HG03139 (cell line): Measurements from ENCODE around the gene C11orf58.

Experiments used
- ATAC-seq: cut with Tn5 transposase; IDR thresholded peaks from one replicate; pipeline ENCODE4 v1.9.1; 2021; ENCODE audit not compliant: unreplicated experiment

The C11orf58 gene

DNA sequence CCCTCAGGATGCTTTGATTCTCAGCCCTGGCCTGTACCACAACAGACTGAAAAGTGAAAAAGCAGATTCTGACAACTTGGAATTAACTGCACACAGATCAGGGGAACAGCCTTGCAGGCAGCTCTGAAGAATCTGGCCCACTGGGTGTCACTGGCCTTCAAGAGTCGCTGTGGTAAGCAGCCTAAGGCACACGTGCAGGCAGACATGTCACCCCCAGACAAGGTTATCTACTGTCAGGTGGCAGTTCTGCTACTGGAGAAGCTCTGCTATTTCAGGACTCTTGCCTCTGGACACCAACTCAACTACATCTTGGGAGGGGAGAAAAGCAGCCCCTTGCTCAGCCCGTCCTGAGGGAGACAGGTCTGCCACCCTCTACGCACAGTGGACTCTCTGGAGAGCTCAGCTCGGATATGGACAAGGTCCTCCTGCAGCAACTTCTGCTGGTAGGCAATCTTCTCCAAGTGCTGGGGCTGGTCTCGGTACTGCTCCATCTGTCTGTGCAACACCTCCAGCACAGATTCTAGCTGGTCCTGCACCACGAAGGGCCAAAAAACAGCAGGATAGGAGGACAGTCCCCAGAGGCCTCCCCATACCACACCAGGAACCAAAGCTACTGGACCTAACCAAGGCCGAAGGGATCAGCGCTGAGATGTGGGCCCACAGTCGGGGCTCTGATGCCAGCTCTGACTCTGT is 63.0 kb downstream of the C11orf58 start:
- no peak for ATAC-seq

DNA sequence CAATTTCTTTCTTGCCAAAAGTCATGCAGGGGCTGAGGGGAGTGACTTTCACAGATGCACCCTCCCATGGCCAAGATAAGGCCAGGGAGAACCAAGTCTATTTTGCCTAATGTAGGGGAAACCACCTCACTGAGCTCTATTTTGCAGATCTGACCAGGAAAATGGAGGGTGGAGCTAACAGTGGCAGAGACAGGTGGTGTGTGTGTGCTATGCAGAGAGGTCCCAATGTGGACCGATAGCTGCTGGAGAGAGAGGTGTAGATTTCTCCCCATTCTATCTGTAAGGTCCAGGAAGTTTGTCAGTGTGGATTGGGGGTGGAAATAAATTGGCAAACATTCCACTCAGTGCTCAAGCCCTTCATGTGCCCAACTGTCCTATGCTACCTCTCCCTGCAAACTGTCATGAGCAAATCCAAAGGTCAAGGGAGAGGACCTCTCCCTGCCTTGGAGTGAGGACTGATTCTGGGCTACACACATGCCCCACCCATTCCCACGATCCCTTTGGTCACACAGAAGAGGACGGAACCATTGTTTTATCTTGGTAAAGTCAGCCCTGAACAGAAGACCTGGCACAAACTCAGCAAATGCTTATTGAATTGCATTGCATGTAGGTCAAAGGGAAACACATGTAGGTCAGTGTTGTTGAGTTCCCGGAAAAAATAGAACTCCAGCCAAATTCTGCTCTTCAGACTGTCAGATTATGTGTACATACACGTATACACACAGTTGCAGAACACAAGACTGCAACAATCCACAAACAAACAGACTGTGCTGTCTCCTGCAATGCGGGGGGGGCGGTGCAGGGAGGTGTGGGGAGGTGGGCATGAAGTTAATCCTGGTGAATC is 65.9 kb downstream of the C11orf58 start:
- no peak for ATAC-seq

DNA sequence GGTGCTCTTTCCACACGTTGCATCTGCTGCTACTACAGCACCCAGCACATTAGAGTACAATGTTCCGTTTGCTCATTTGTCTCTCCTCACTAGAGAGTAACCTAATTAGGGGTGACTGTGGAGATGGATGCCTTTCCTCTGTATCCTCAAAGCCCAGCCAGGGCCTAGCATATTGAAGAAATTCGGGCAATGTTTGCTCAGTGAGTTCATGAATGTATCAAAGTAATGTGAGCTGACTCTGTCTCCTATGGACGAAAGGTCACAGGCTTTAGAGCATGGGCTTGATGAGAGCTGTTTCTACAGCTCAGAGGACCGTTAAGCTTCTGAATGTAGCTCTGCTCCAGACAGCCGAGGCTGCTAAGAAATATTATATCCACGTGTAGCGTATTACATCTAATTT is 67.5 kb downstream of the C11orf58 start:
- ATAC-seq: no peak

GRCh38 chr11:16806791-16807190 is 68.3 kb downstream of the C11orf58 start:
- ATAC-seq: no peak

GRCh38 chr11:16807306-16807705 is 68.9 kb downstream of the C11orf58 start:
- no peak for ATAC-seq
